Neutrophil (primary cell): ENCODE results near the gene ADRB1.

Source experiments
- H3K27ac ChIP-seq: fragments of 200-600 bp; sonication (generic); 2 replicates; pipeline ENCODE4 v1.5.1; 2016; ENCODE audit warnings: mild to moderate bottlenecking, moderate library complexity
- H3K27me3 ChIP-seq: fragments of 200-600 bp; sonication (generic); 2 replicates; pipeline ENCODE4 v1.6.0; 2016; ENCODE audit warnings: mild to moderate bottlenecking
- H3K36me3 ChIP-seq: fragments of 200-600 bp; sonication (generic); 2 replicates; pipeline ENCODE4 v1.5.1; 2017
- H3K4me1 ChIP-seq, 2 experiments: fragments of 200-600 bp in 1 of 2; sonication (generic) in 1 of 2; 1 replicate in 1 of 2; 2 replicates in 1 of 2; pipeline versions ENCODE4 v1.5.1 to v1.6.1; 2013 to 2016; ENCODE audit warnings: low read depth in 1 of 2, low read length in 1 of 2, mild to moderate bottlenecking in 1 of 2, moderate library complexity in 1 of 2; ENCODE audit not compliant: control insufficient read depth in 1 of 2, insufficient read depth in 1 of 2
- H3K4me3 ChIP-seq, 2 experiments: fragments of 200-600 bp in 1 of 2; sonication (generic) in 1 of 2; 1 replicate in 1 of 2; 2 replicates in 1 of 2; pipeline ENCODE4 v1.5.1; 2013 to 2016; ENCODE audit warnings: low read depth in 1 of 2, low read length in 1 of 2, mild to moderate bottlenecking in 1 of 2, moderate library complexity in 1 of 2
- H3K9me3 ChIP-seq: fragments of 200-600 bp; sonication (generic); 2 replicates; pipeline ENCODE4 v1.5.1; 2016
- CTCF ChIP-seq: fragments of 200-600 bp; sonication (generic); IDR thresholded peaks from 2 replicates; pipeline ENCODE4 v1.5.1; 2016; ENCODE audit warnings: antibody characterized with exemption

The ADRB1 gene

GRCh38 chr10:114021717-114022680 lies 21.7 kb upstream of the ADRB1 start:
- Histone ChIP-seq H3K27me3 (no peaks in the 10 kb centered on the region), H3K36me3 (no peaks in the 10 kb centered on the region), H3K4me3 (no peak overlapping the region), H3K27ac (no peak overlapping the region), H3K4me1 (peaks cover 32 to 42% of the 10 kb centered on the region in 2 experiments), H3K9me3 (no peaks in the 10 kb centered on the region)
- TF ChIP-seq CTCF, result no peak

GRCh38 chr10:114022766-114023597 lies 20.7 kb upstream of the ADRB1 start:
- no peaks in the 10 kb centered on the region for H3K36me3 ChIP-seq
- no peak overlapping the region for H3K27ac ChIP-seq
- no peak for TF ChIP-seq CTCF
- no peaks in the 10 kb centered on the region for H3K27me3 ChIP-seq
- H3K9me3 ChIP-seq, result no peaks in the 10 kb centered on the region
- peaks cover 32 to 42% of the 10 kb centered on the region in 2 experiments for H3K4me1 ChIP-seq
- no peak overlapping the region for H3K4me3 ChIP-seq

GRCh38 chr10:114024876-114025610 lies 18.6 kb upstream of the ADRB1 start:
- H3K4me1 ChIP-seq, result peaks cover 32 to 42% of the 10 kb centered on the region in 2 experiments
- H3K4me3 ChIP-seq, result peak overlapping the region; percentile 31 to 44
- peak overlapping the region; percentile 67 for H3K27ac ChIP-seq
- H3K9me3 ChIP-seq, result no peaks in the 10 kb centered on the region
- H3K36me3 ChIP-seq, result no peaks in the 10 kb centered on the region
- H3K27me3 ChIP-seq, result no peaks in the 10 kb centered on the region
- TF ChIP-seq CTCF, result no peak

GRCh38 chr10:114025611-114026130 lies 18.0 kb upstream of the ADRB1 start:
- Histone ChIP-seq H3K9me3 (no peaks in the 10 kb centered on the region), H3K27me3 (no peaks in the 10 kb centered on the region), H3K36me3 (no peaks in the 10 kb centered on the region), H3K4me3 (peak overlapping the region; percentile 7 to 44), H3K27ac (peak overlapping the region; percentile 67), H3K4me1 (peaks cover 32 to 42% of the 10 kb centered on the region in 2 experiments)
- TF ChIP-seq CTCF, result no peak
